C4-2B (cell line): Measurements from ENCODE around the gene CRB1.

Experiments used
- CTCF ChIP-seq: fragments of 450-650 bp; conservative IDR thresholded peaks from 2 replicates; pipeline ENCODE4 v1.5.1; 2017; ENCODE audit warnings: mild to moderate bottlenecking
- ZFX ChIP-seq: fragments of 450-650 bp; IDR thresholded peaks from 2 replicates; pipeline ENCODE4 v1.6.1; 2017

GRCh38 chr1:197356723-197357533 lies 88.9 kb downstream of the CRB1 start:
- TF ChIP-seq CTCF (peak; percentile 86), ZFX (no peak)
